Muscle layer of colon (tissue), 2 donors: ENCODE measurements around the gene FGF22.

Source experiments
- H3K27ac ChIP-seq: one replicate; pipeline ENCODE4 v1.7.0; 2013; ENCODE audit warnings: low read depth, mild to moderate bottlenecking, low read length, moderate library complexity
- H3K27me3 ChIP-seq, 2 donors: one replicate each; pipeline ENCODE4 v1.7.0; 2013; ENCODE audit warnings: low read length in 2 of 2, mild to moderate bottlenecking in 2 of 2; ENCODE audit not compliant: insufficient read depth in 2 of 2, control insufficient read depth in 1 of 2
- H3K36me3 ChIP-seq: one replicate; pipeline ENCODE4 v1.7.0; 2013; ENCODE audit warnings: mild to moderate bottlenecking, low read length; ENCODE audit not compliant: insufficient read depth
- H3K4me1 ChIP-seq: one replicate; pipeline ENCODE4 v1.7.0; 2013; ENCODE audit warnings: mild to moderate bottlenecking, low read length; ENCODE audit not compliant: insufficient read depth
- H3K4me3 ChIP-seq, 2 donors: one replicate each; pipeline ENCODE4 v1.7.0; 2013; ENCODE audit warnings: low read length in 2 of 2, low read depth in 1 of 2, mild to moderate bottlenecking in 1 of 2, moderate library complexity in 1 of 2
- H3K9ac ChIP-seq: one replicate; pipeline ENCODE4 v1.7.0; 2013; ENCODE audit warnings: low read length
- H3K9me3 ChIP-seq: one replicate; pipeline ENCODE4 v1.7.0; 2013; ENCODE audit warnings: mild to moderate bottlenecking, low read length
- donor health status: abdominal sarcoma.
- donor health status: Adenocarcinoma of cecum.

The FGF22 gene

DNA sequence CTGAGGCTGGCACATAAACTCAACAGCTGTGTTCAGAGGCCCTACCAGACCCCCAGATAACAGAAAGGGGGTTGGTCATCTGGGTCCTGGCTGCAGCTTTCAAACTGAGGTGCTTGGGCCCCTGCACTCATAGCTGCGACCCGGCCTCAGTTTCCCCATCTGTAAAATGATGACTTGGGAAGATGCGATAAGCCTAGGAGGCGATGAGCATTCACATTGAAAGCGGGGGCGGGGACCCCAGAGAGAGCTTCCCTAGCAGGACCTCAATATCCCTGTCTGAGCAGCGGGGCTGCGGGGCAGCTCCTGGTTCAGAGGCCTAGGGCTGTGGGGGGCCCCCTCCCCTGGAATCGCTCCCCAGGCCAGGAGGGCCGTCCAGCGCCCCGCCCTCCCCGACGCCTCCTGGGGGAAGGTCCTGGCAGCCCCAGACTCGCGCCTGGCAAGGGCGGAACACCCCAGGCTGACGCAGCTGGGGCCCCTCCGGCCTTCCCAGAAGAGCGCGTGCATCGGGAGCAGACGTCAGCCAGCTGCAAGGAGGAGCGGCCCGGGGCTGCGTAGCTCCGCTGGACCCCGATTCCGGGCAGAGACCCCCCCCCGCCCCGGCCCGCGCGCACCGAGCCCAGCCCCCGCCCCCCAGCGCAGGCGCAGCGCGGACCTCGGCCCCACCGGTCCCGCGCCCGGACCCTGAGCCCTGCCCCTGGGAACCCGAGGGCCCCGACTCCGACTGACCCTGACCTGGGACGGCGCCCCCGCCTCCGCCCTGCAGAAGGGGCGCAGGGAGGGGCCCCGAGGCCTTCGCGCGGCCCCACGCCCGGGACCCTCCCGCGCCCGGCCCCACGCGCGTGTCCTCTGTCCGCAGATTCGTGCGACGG is 40.0 kb downstream of the FGF22 start:
- H3K9ac ChIP-seq, result peak overlapping the region; percentile 53
- no peaks in the 10 kb centered on the region for H3K36me3 ChIP-seq
- H3K4me3 ChIP-seq, result peak overlapping the region; percentile 58 to 79
- H3K27ac ChIP-seq, result peak overlapping the region; percentile 91
- no peaks in the 10 kb centered on the region for H3K9me3 ChIP-seq
- peaks cover 0 to 6% of the 10 kb centered on the region in 2 donors for H3K27me3 ChIP-seq
- peaks cover 21% of the 10 kb centered on the region for H3K4me1 ChIP-seq

- H3K4me1 ChIP-seq, result peaks cover 21% of the 10 kb centered on the region
- peaks cover 0 to 6% of the 10 kb centered on the region in 2 donors for H3K27me3 ChIP-seq
- no peaks in the 10 kb centered on the region for H3K36me3 ChIP-seq
- H3K27ac ChIP-seq, result peak overlapping the region; percentile 91
- H3K9ac ChIP-seq, result no peak overlapping the region
- H3K4me3 ChIP-seq, result peak overlapping the region; percentile 55 to 79
- H3K9me3 ChIP-seq, result no peaks in the 10 kb centered on the region
Measured at GRCh38 chr19:680287-681028, 40.8 kb downstream of the FGF22 start.

DNA sequence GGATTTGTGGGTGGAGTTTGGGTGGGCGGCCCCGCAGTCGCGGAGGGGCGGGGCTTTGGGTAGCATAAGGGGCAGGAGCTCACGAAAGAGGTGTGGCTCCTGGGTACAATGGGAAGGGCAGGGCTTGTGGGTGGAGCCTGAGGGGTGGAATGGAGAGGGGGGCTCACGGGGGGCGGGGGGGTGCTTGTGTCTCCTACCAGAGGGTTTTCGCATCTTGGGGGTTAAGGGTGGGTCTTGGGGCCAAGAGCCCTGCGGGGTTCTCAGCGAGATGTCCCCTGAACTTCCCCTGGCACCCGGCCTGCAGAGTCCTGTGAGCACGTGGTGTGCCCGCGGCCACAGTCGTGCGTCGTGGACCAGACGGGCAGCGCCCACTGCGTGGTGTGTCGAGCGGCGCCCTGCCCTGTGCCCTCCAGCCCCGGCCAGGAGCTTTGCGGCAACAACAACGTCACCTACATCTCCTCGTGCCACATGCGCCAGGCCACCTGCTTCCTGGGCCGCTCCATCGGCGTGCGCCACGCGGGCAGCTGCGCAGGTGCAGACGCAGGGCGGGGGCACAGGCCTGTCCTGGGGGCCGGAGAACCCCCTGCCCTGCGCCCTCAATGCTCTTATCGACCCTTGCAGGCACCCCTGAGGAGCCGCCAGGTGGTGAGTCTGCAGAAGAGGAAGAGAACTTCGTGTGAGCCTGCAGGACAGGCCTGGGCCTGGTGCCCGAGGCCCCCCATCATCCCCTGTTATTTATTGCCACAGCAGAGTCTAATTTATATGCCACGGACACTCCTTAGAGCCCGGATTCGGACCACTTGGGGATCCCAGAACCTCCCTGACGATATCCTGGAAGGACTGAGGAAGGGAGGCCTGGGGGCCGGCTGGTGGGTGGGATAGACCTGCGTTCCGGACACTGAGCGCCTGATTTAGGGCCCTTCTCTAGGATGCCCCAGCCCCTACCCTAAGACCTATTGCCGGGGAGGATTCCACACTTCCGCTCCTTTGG is 41.6 kb downstream of the FGF22 start:
- H3K9ac ChIP-seq, result no peak overlapping the region

GRCh38 chr19:682678-683320 is 43.1 kb downstream of the FGF22 start:
- no peaks in the 10 kb centered on the region for H3K9me3 ChIP-seq
- H3K27me3 ChIP-seq, result no peaks in the 10 kb centered on the region
- H3K27ac ChIP-seq, result no peak overlapping the region
- H3K4me3 ChIP-seq, result no peak overlapping the region
- H3K36me3 ChIP-seq, result no peaks in the 10 kb centered on the region
- peaks cover 15% of the 10 kb centered on the region for H3K4me1 ChIP-seq
- H3K9ac ChIP-seq, result no peak overlapping the region

More for the DNA sequence above, 41.6 kb downstream of the FGF22 start:
- Histone ChIP-seq H3K4me1 (peaks cover 17% of the 10 kb centered on the region), H3K27me3 (peaks cover 0 to 6% of the 10 kb centered on the region in 2 donors), H3K4me3 (peak overlapping the region; percentile 32 to 55), H3K27ac (peak overlapping the region; percentile 91), H3K9me3 (no peaks in the 10 kb centered on the region), H3K36me3 (no peaks in the 10 kb centered on the region)

DNA sequence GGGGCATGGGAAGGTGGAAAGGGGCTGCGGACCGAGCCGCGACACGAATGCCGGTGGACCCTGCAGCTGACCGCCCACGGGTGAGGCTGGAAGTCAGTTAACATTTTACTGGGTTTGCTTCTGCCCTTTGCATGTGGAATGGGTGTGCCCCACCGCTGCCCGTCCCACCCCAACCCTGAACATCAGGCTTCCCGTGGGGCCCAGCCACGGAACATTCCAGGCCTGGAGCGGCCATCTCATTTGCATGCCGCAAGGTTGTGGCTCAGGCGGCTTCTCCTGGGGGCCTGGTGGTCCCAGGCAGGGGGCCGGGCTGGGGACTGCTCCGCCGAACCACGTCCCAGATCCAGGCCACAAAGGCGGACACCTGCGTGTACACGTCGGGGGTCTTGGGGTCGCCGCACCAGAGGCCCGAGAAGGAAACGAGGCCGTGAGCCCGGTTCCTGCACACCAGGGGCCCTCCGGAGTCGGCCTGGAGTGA is 45.8 kb downstream of the FGF22 start:
- Histone ChIP-seq H3K27me3 (no peaks in the 10 kb centered on the region), H3K9me3 (no peaks in the 10 kb centered on the region), H3K36me3 (no peaks in the 10 kb centered on the region), H3K27ac (no peak overlapping the region), H3K4me3 (no peak overlapping the region), H3K4me1 (no peaks in the 10 kb centered on the region), H3K9ac (no peak overlapping the region)

GRCh38 chr19:686589-687297 is 47.1 kb downstream of the FGF22 start:
- no peak overlapping the region for H3K27ac ChIP-seq
- no peaks in the 10 kb centered on the region for H3K36me3 ChIP-seq
- no peaks in the 10 kb centered on the region for H3K4me1 ChIP-seq
- no peaks in the 10 kb centered on the region for H3K9me3 ChIP-seq
- H3K4me3 ChIP-seq, result no peak overlapping the region
- H3K9ac ChIP-seq, result no peak overlapping the region
- no peaks in the 10 kb centered on the region for H3K27me3 ChIP-seq

DNA sequence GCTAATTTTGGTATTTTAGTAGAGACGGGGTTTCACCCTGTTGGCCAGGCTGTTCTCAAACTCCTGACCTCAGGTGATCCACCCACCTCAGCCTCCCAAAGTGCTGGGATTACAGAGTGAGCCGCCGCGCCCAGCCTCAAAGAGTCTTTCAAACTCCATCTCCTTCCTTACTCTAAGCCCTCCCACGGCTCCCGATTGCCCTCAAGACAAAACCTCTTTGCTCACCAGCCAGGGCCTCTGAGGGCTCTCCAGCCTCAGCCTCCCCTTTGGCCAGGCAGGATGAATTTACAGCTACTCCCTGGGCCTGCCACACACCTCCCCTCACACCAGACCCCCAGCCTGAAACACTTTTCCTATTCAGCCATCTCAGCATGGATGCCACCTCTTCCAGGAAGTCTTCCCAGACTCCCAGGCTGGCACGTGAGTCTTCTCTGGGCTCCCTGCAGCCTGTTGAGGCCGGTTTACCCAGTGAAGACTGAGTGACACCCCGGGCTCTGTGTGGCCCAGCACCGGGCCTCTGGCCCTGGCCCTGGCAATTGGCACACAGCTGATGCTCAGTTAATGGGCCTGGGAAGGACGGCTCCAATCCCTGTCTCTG is 48.0 kb downstream of the FGF22 start:
- Histone ChIP-seq H3K9me3 (no peaks in the 10 kb centered on the region), H3K27me3 (no peaks in the 10 kb centered on the region), H3K4me1 (no peaks in the 10 kb centered on the region), H3K36me3 (no peaks in the 10 kb centered on the region), H3K9ac (no peak overlapping the region), H3K27ac (no peak overlapping the region), H3K4me3 (no peak overlapping the region)

- H3K9ac ChIP-seq, result no peak overlapping the region
- H3K27me3 ChIP-seq, result no peaks in the 10 kb centered on the region
- no peak overlapping the region for H3K4me3 ChIP-seq
- no peaks in the 10 kb centered on the region for H3K4me1 ChIP-seq
- H3K27ac ChIP-seq, result no peak overlapping the region
- H3K9me3 ChIP-seq, result no peaks in the 10 kb centered on the region
- H3K36me3 ChIP-seq, result no peaks in the 10 kb centered on the region
Measured at GRCh38 chr19:688214-688613, 48.5 kb downstream of the FGF22 start.

GRCh38 chr19:688992-689391 is 49.3 kb downstream of the FGF22 start:
- Histone ChIP-seq H3K4me3 (no peak overlapping the region), H3K27me3 (no peaks in the 10 kb centered on the region), H3K4me1 (no peaks in the 10 kb centered on the region), H3K9ac (no peak overlapping the region), H3K9me3 (no peaks in the 10 kb centered on the region), H3K36me3 (no peaks in the 10 kb centered on the region), H3K27ac (no peak overlapping the region)

DNA sequence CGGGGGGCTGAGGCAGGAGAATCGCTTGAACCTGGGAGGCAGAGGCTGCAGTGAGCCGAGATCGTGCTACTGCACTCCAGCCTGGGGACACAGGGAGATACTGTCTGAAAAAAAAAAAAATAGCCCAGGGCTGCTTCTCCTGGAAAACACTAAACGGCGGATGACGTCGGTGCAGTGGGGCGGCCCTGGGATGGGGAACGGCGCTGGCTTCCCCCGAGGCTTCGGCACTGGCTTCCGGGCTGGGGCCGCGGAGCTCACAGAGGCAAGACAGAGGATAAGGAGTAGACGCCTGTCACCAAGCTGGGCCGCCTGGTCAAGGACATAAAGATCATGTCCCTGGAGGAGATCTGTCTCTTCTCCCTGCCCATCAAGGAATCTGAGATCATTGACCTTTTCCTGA is 50.5 kb downstream of the FGF22 start:
- H3K27me3 ChIP-seq, result peaks cover 0 to 7% of the 10 kb centered on the region in 2 donors
- H3K27ac ChIP-seq, result no peak overlapping the region
- H3K4me3 ChIP-seq, result no peak overlapping the region
- no peak overlapping the region for H3K9ac ChIP-seq
- H3K36me3 ChIP-seq, result no peaks in the 10 kb centered on the region
- no peaks in the 10 kb centered on the region for H3K9me3 ChIP-seq
- H3K4me1 ChIP-seq, result no peaks in the 10 kb centered on the region
